Stimulated activated naive CD8-positive, alpha-beta T cell treated with anti-CD3 and anti-CD28 coated beads, Interleukin-15, Interleukin-2, amounts not matched to agents 100 ng/mL and 50 ng/mL, for 24 hours (primary cell): ENCODE results near the gene KRT8.
A peak's percentile ranks its signal among the peaks of the same experiment; 100 is the strongest.
"Not testable (repeated sequence)": the region's sequence is repeated elsewhere in the genome, so short reads cannot be mapped to it uniquely, and the experiment has no call there.

ENCODE experiments used
- H3K27ac Mint-ChIP-seq: one replicate; pipeline ENCODE4 v1.8.0; 2021; ENCODE audit warnings: mild to moderate bottlenecking, mixed read lengths
- H3K27me3 Mint-ChIP-seq: one replicate; pipeline ENCODE4 v1.8.0; 2021; ENCODE audit warnings: mixed read lengths
- H3K36me3 Mint-ChIP-seq: one replicate; pipeline ENCODE4 v1.8.0; 2021; ENCODE audit warnings: low read depth, mixed read lengths
- H3K4me1 Mint-ChIP-seq: one replicate; pipeline ENCODE4 v1.8.0; 2021; ENCODE audit warnings: low read depth, mixed read lengths
- H3K4me3 Mint-ChIP-seq: one replicate; pipeline ENCODE4 v1.8.0; 2021; ENCODE audit warnings: mild to moderate bottlenecking, mixed read lengths
- H3K9me3 Mint-ChIP-seq: one replicate; pipeline ENCODE4 v1.8.0; 2021; ENCODE audit warnings: mixed read lengths

KRT8 gene

DNA sequence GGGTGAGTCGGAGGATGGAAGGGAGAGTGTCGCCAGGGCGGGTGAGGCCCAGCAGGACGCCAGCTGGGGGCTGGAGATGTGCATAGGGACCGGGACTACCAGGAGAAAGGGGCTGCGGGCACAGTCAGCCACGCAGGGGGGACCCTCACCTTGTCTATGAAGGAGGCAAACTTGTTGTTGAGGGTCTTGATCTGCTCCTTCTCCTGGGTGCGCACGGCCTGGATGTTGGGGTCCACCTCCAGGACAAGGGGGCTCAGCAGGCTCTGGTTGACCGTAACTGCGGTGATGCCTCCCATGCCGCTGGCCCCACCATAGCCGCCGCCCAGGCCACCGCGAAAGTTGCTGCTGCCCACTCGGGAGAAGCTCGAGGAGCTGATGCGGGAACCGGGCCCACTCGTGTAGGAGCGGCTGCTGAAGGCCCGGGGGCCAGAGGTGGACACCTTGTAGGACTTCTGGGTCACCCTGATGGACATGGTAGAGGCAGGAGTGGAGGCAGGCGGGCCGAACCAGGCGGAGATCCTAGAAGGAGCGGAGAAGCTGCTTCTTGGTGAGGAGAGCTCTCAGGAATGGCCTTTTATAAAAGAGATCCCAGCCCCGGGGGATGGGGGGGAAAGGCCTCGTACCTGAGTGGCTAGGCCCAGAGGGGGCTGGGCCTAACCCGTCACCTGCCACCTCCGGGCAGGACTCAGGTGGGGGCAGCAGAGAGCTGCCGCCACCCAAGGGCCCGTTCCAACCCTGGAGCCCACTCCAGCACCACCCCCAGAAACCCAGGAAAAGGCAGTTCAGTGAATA, at the start of gene KRT8:
TSS of gene KRT8 (minus strand) at position 568 of the 792 bp plus-strand sequence. CDS start at position 473, 95 bp downstream.
- Mint-ChIP-seq H3K27ac (peak within 1 kb of the TSS; percentile 73), H3K4me1 (peaks cover 11% of the 10 kb centered on the region), H3K4me3 (peak within 1 kb of the TSS; percentile 62)
- H3K9me3 Mint-ChIP-seq, H3K36me3 Mint-ChIP-seq, H3K27me3 Mint-ChIP-seq: not testable (repeated sequence)

- Mint-ChIP-seq H3K27ac (no peak overlapping the region), H3K27me3 (no peaks in the 10 kb centered on the region)
Observed at GRCh38 chr12:52953181-52953841, 48.4 kb upstream of the KRT8 start.

GRCh38 chr12:52952076-52952801, 47.4 kb upstream of the KRT8 start:
- no peaks in the 10 kb centered on the region for H3K36me3 Mint-ChIP-seq
- no peak overlapping the region for H3K4me3 Mint-ChIP-seq
- H3K27me3 Mint-ChIP-seq = no peaks in the 10 kb centered on the region
- no peak overlapping the region for H3K27ac Mint-ChIP-seq
- no peaks in the 10 kb centered on the region for H3K9me3 Mint-ChIP-seq
- peaks cover 2% of the 10 kb centered on the region for H3K4me1 Mint-ChIP-seq

More at GRCh38 chr12:52953181-52953841, 48.4 kb upstream of the KRT8 start:
- H3K9me3 Mint-ChIP-seq = no peaks in the 10 kb centered on the region
- no peak overlapping the region for H3K4me3 Mint-ChIP-seq
- no peaks in the 10 kb centered on the region for H3K36me3 Mint-ChIP-seq
- peaks cover 2% of the 10 kb centered on the region for H3K4me1 Mint-ChIP-seq

GRCh38 chr12:52951640-52952039, 46.8 kb upstream of the KRT8 start:
- H3K36me3 Mint-ChIP-seq = no peaks in the 10 kb centered on the region
- H3K27ac Mint-ChIP-seq = no peak overlapping the region
- H3K4me3 Mint-ChIP-seq = no peak overlapping the region
- peaks cover 2% of the 10 kb centered on the region for H3K4me1 Mint-ChIP-seq
- no peaks in the 10 kb centered on the region for H3K9me3 Mint-ChIP-seq
- H3K27me3 Mint-ChIP-seq = no peaks in the 10 kb centered on the region

DNA sequence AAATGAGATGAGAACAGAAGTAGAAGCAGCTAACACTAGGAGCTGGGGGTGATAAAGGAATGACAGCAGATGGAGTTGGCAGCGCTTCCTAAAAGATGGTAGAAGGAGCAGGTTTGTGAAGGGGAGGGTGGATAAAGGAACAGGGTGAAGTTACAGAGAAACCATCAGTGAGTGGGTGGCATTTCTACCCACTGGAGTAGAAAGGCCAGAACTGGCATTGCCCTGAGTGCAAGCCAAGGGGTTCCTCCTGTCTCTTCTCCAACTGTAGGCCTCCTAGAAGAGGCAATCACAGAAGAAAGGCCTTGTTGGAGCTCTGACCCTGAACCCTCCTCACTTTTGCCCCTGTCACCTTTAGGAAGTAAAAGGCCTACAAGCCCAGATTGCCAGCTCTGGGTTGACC, 46.2 kb upstream of the KRT8 start:
- Mint-ChIP-seq H3K4me1 (peaks cover 2% of the 10 kb centered on the region), H3K36me3 (no peaks in the 10 kb centered on the region), H3K4me3 (no peak overlapping the region), H3K27ac (no peak overlapping the region), H3K9me3 (no peaks in the 10 kb centered on the region), H3K27me3 (no peaks in the 10 kb centered on the region)

GRCh38 chr12:52950553-52950952, 45.7 kb upstream of the KRT8 start:
- no peaks in the 10 kb centered on the region for H3K36me3 Mint-ChIP-seq
- no peaks in the 10 kb centered on the region for H3K27me3 Mint-ChIP-seq
- H3K27ac Mint-ChIP-seq = no peak overlapping the region
- H3K4me1 Mint-ChIP-seq = peaks cover 2% of the 10 kb centered on the region
- no peaks in the 10 kb centered on the region for H3K9me3 Mint-ChIP-seq
- no peak overlapping the region for H3K4me3 Mint-ChIP-seq

DNA sequence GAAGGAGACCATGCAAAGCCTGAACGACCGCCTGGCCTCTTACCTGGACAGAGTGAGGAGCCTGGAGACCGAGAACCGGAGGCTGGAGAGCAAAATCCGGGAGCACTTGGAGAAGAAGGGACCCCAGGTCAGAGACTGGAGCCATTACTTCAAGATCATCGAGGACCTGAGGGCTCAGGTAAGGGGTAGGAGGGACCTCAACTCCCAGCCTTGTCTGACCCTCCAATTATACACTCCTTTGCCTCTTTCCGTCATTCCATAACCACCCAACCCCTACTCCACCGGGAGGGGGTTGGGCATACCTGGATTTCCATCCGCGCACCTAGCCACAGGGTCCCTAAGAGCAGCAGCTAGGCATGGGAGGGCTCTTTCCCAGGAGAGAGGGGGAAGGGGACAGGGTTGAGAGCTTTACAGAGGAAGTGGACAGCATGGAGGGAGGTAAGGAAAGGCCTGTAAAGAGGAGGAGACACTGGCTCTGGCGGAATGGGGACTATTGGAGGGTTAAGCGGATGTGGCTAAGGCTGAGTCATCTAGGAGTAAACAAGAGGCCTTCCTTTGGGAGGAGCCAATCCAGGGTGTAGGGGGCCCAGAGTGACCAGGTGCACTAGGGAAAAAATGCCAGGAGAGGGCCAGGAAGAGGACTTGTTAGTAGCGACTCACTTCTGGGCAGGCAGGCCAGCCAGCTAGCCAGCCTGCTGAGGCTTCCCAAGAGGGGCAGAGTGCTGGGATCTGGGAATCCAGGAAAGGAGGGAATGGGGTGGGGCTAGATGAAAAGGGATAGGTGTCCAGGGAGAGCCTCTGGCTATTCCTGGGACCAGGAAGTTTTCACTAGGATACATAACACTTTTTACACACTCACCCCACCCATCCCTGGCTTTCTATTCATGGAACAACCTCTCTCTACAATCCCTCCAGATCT, 44.8 kb upstream of the KRT8 start:
- Mint-ChIP-seq H3K4me3 (peak overlapping the region; percentile 32), H3K4me1 (peaks cover 2% of the 10 kb centered on the region), H3K36me3 (no peaks in the 10 kb centered on the region), H3K9me3 (no peaks in the 10 kb centered on the region), H3K27ac (no peak overlapping the region), H3K27me3 (peaks cover 8% of the 10 kb centered on the region)

DNA sequence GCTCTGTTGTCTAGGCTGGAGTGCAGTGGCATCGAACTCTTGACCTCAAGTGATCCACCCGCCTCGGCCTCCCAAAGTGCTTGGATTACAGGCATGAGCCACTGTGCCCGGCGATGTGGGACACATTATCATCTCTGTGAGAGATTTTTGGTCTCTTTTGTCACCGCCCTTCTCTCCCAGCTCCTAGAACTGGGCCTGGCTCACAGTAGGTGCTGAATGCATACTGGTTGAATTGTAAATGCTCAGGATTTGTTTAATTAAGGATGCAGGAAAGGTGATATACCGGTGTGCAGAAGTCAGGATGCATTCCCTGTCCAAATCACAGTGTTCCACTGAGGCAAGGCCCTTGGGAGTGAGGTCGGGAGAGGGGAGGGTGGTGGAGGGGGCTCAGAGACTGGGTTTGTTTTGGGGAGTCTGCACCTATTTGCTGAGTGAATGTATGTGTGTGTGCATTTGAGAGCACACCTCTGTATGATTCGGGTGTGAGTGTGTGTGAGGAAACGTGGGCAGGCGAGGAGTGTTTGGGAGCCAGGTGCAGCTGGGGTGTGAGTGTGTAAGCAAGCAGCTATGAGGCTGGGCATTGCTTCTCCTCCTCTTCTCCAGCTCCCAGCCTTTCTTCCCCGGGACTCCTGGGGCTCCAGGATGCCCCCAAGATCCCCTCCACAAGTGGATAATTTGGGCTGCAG, 43.0 kb upstream of the KRT8 start:
- Mint-ChIP-seq H3K36me3 (no peaks in the 10 kb centered on the region), H3K4me1 (peaks cover 2% of the 10 kb centered on the region), H3K27me3 (peaks cover 9% of the 10 kb centered on the region), H3K27ac (no peak overlapping the region), H3K9me3 (no peaks in the 10 kb centered on the region), H3K4me3 (peak overlapping the region; percentile 82)

DNA sequence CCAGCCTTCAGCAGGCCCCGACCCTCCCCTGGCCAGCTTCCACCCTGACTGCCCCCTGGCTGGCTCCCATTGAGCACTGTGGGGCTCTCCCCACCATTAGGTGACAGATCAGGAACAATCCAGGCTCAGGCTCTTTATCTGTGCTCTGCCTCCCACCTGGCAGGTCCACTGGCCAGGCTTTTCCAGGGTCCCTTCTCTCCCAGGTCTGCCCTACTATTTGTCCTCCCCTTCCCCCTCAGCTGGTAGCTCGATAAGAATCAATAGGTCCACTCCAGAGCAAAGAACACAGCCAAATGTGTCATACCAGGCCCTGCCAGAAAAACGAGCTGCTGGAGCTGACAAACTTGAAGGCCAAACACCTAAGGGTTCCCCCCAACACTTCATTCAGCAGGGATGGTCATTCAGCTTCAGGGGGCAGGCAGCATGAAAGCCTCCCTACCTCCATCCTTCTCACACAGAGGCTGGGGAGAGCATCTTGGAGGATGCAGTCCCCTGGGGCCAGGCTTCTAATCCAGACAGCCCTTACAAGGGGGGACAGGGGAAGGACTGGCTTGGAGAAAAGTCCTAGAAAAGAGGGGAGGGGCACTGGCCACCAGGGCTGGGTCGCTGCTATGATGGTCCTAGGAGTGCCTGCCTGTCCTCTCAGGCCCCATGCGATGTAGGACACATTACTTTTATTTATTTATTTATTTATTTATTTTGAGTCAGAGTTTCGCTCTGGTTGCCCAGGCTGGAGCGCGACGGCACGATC, 42.1 kb upstream of the KRT8 start:
- peaks cover 9% of the 10 kb centered on the region for H3K27me3 Mint-ChIP-seq
- no peaks in the 10 kb centered on the region for H3K9me3 Mint-ChIP-seq
- H3K27ac Mint-ChIP-seq = no peak overlapping the region
- no peaks in the 10 kb centered on the region for H3K36me3 Mint-ChIP-seq
- no peak overlapping the region for H3K4me3 Mint-ChIP-seq
- H3K4me1 Mint-ChIP-seq = peaks cover 2% of the 10 kb centered on the region

DNA sequence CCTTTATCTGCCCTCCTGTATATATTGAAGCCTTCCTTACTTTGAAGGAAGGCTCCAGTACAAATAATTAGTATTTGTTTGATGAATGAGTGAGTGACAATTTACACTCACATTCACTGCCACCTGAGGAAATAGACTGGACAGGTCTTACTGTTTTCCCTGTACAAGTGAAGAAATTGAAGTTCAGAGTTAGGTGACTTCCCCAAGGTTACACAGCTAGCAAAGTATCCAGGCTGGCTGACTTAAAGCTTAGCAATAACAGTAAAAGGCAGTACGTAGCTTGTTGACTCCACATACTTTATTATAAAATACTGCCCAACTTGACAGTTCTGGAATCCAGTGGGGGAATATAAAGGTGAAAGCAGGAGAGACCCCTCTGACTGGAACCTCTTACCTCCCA, 41.5 kb upstream of the KRT8 start:
- Mint-ChIP-seq H3K4me3 (no peak overlapping the region), H3K27ac (no peak overlapping the region), H3K9me3 (no peaks in the 10 kb centered on the region), H3K36me3 (no peaks in the 10 kb centered on the region), H3K27me3 (peaks cover 9% of the 10 kb centered on the region), H3K4me1 (peaks cover 2% of the 10 kb centered on the region)

DNA sequence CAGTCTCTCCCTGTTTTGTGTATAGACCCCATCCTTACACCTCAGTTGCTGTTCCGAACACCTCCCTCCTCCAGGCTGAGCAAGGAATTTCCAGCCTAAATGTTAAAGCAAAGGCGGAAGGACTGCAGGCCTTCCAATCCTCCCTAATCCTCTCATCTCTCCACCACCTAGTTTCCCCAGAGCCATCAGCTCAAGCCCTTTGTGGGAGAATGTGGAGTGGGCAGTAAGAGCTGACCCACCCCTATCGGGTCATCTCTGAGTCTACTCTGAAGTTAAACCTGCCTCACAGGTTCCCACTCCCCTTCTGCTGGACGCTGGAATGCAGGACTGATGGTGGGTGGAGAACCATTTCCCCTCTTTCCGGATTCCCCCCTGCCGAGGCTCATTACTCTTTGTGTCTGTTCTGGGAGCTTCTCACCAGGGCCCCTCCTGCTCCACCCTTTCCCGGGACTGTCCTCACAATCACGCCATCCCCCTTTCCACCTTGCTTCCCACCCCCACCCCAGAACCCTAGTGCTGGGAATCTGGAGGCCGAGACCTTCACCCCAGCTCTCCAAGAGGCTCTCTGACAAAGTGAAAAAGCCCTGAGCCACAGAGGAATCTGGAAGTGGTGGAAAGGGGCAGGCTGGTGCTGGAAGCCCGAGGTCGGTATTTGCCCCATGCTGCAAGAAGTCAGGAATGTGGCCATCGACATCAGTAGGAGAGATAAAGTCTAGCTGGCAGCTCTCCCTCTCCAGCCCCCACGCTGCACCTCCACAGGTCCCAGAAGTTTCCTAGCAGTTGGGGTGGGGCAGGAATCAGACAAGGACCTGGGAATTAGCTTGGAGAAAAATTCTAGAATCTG, 40.7 kb upstream of the KRT8 start:
- H3K27me3 Mint-ChIP-seq = peaks cover 9% of the 10 kb centered on the region
- no peak overlapping the region for H3K4me3 Mint-ChIP-seq
- peaks cover 2% of the 10 kb centered on the region for H3K4me1 Mint-ChIP-seq
- no peaks in the 10 kb centered on the region for H3K9me3 Mint-ChIP-seq
- H3K27ac Mint-ChIP-seq = no peak overlapping the region
- H3K36me3 Mint-ChIP-seq = no peaks in the 10 kb centered on the region

DNA sequence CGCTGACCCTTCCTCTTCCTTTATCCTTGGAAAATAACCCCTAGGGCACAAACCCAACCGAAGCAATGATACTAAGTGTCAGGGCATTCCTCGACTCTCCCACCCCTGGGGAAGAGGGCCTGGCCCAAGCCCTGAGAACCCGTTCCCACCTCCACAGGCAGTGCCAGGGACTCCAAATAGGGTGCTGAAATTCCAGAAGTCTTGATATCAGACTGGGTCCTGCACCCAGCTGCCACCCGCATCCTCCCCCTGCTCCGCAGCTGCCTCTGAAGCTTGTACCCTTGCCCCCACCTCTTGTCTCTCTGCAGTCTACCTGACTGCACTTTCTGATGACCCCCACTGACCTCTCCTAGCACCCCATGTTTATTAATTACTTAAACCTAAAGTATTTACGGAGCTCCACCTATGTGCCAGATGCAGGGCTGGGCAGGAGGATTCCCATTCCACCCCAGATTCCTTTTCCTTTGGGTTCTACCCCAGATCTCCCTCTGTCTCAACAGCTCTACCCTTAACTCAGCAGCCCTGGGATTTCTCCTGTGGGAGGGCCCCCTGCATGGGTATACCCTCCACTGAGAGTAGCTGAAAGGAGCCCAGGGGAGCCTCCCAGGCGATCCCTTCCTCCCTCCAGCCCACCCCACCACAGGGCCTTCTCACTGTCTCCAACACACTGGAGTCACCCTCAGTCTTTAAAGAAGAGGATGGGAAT, 40.0 kb upstream of the KRT8 start:
- Mint-ChIP-seq H3K4me3 (no peak overlapping the region), H3K4me1 (peaks cover 2% of the 10 kb centered on the region), H3K9me3 (peaks cover 1% of the 10 kb centered on the region), H3K36me3 (no peaks in the 10 kb centered on the region), H3K27me3 (peaks cover 9% of the 10 kb centered on the region), H3K27ac (no peak overlapping the region)
